GM12865 (cell line): ENCODE results near the gene GTSF1L.

Experiments
- DNase-seq: peaks from one replicate; pipeline ENCODE4 v3.0.0; 2010; ENCODE audit warnings: low read depth
- H3K4me3 ChIP-seq: 2 replicates; pipeline ENCODE4 v1.5.1; 2011; ENCODE audit warnings: mild to moderate bottlenecking, low read depth, low read length, control low read depth
- TF ChIP-seq, protein P1 (sequence below): IDR thresholded peaks from 2 replicates; pipeline ENCODE4 v1.5.1; 2011; ENCODE audit warnings: low read length, control low read depth, low read depth, inconsistent platforms; ENCODE audit not compliant: insufficient read depth; ENCODE audit errors: missing control alignments

The GTSF1L gene

DNA sequence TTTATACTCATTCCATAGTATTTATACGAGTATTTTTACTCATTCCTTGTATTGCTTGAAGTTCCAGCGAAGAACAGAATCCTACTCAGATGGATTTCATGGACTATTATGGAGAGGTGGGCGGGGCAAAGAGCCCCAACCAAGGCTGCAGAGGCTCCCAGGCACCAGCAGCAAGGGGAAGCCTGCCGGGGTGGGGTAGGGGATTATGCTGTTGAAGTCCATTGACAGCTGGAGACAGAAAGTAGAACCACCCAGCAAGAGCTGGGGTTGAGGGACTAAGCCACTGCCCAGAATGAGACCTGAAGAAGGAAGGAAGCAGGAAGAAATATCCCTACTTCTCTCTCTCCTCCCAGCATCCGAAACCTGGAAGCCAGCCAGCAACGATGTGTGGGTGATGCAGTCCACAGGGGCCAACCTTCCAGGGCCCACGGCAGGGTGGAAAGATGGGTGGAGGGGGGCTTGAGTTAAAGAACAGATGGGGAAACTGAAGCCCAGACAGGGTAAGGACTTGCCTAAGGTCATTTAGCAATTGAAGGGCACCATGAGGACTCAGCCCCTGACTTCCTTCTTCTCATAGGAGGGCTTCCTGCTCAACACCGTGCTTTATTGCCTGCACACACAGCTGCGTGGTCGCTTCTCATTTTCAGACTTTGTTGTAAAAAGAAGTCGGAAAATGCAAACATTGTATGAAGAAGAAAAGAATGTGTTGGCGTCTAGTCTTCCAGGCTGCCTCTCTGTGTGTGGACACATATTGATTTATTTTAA lies 18.3 kb upstream of the GTSF1L start:
- no peak overlapping the region for H3K4me3 ChIP-seq
- TF ChIP-seq, protein P1, sequence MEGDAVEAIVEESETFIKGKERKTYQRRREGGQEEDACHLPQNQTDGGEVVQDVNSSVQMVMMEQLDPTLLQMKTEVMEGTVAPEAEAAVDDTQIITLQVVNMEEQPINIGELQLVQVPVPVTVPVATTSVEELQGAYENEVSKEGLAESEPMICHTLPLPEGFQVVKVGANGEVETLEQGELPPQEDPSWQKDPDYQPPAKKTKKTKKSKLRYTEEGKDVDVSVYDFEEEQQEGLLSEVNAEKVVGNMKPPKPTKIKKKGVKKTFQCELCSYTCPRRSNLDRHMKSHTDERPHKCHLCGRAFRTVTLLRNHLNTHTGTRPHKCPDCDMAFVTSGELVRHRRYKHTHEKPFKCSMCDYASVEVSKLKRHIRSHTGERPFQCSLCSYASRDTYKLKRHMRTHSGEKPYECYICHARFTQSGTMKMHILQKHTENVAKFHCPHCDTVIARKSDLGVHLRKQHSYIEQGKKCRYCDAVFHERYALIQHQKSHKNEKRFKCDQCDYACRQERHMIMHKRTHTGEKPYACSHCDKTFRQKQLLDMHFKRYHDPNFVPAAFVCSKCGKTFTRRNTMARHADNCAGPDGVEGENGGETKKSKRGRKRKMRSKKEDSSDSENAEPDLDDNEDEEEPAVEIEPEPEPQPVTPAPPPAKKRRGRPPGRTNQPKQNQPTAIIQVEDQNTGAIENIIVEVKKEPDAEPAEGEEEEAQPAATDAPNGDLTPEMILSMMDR, result no peak
- DNase-seq, result no peak

DNA sequence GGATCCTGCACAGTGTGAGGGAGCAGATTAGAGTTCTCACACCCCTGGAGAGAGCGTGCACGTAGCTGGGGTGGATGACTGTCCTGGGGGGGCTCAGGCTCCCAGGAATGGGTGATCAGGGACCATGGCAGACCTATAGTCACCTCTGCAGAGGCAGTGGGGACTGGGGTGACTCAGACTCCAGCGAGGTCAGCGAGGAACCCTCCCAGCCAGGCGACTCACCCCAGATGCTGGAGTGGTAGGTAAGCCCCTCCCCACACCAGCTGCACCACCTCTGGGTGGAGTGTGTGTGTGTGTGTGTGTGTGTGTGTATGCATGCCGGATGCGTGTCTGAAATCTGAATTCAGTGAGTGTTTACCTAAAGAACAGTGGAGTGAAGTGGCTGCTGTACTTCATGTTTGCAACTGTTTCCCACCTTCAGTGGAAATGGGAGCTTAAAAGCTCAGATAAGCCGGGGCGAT lies 17.4 kb upstream of the GTSF1L start:
- TF ChIP-seq, protein P1, result no peak
- no peak overlapping the region for H3K4me3 ChIP-seq
- no peak for DNase-seq

DNA sequence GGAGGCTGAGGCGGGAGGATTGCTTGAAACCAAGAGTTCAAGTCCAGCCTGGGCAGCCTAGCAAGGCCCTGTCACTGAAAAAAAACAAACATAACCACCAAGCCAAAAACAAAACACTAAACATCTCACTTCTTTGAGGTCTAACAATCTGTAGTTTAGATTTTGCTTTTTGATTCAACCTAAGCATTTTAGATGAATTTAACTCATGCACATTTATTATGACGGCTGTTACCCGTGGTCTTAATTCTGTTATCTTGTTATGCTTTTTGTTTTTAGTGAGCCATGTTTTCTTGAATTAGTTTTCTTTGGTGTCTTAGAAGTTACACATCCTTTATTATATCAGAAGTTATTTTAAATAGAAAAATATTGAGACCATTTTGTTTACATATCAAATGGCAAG lies 13.8 kb upstream of the GTSF1L start:
- H3K4me3 ChIP-seq, result no peak overlapping the region
- TF ChIP-seq, protein P1, result no peak
- no peak for DNase-seq

DNA sequence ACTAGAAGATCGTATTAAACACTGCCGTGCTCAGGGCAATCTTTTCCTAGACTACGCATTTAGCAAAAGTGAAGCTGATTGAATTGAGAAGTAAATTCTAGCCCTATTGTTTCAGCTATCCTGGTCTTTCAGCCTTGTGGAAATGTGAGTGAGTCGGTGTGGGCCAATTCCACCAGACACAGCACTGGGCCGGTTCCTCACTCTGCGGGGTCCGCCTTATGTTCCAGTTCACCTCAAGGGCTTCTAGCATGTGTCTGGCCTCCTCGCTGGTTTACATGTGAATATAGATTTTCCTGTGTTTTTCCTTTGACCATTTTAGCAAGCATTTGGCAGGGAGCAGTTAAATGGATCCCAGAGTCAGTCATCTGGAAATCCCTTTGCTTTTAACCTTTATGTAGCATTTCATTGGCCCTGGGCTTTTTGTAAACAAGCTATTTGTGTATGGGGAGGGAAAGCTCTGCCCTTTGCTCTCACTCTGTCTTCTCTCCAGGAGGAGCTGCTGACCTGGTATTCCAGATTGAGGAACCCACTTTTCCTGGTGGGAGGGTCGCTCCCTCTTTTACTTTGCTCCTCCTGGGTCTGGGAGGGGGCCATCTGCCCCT lies 12.4 kb upstream of the GTSF1L start:
- DNase-seq, result no peak
- TF ChIP-seq, protein P1, result no peak
- H3K4me3 ChIP-seq, result no peak overlapping the region

DNA sequence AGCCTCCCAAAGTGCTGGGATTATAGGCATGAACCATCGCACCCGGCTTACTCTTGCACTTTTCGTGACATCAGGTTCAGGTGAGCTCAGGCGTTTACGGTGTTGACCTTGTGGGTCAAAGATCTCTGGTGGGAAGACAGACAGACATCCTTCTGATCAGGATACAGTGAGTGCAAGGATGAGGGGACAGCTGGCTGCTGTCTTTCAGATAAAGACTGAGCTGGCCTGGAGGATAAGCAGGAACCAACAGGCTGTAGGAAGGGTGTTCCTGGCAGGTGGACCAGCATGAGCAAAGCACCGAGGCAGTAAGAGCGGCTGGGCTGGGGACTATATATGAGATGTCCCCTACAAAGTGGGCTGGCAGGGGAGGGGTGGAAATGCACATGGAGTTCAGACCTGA lies 11.1 kb upstream of the GTSF1L start:
- no peak overlapping the region for H3K4me3 ChIP-seq
- TF ChIP-seq, protein P1, result no peak
- no peak for DNase-seq

DNA sequence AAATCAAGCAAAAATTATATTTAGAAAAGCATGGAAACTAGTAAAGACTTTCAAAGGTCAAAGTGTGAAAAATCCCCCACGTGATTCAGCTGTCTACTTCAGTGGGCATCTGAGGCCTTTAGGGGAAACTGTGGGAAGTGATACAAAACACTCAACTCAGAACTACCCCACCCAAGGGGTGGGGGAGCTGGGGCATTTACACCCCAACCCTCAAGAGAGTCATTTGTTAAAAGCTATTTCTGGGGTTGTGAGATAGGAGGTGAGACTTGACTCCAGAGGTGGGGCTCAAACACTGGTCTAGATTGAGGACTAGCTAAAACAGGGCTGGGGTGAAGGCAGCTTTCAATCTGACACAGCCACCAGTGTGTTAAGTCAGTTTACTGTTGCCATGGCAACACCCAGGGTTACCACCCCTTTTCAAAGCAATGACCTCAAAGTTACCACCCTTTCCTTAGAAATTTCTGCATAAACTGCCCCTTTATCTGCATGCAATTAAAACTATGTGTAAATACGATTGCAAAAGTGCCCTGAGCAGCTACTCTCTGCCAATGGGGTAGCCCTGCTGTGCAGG lies 9.9 kb upstream of the GTSF1L start:
- no peak overlapping the region for H3K4me3 ChIP-seq
- peak; percentile 93 for DNase-seq
- TF ChIP-seq, protein P1, result no peak
